AG04449 (cell line): ENCODE results near the gene CP.

Experiments used
- CTCF ChIA-PET: fragments of 350-600 bp; formaldehyde crosslinking; extraction: SDS; loops from one replicate; lab custom pipeline; 2021; ENCODE audit warnings: antibody characterized with exemption; lab: Yijun Ruan, JAX
- POLR2A ChIA-PET: fragments of 400-600, 350-600 bp; formaldehyde crosslinking; extraction: SDS; loops from one replicate; lab custom pipeline; 2020; ENCODE audit warnings: antibody characterized with exemption, inconsistent platforms; lab: Yijun Ruan, JAX
- DNase-seq: peaks from one replicate; pipeline ENCODE4 v3.0.0-alpha.2; 2010; ENCODE audit warnings: low read depth, low spot score
- H3K4me3 ChIP-seq: 2 replicates; pipeline ENCODE4 v1.5.1; 2011; ENCODE audit warnings: low read depth, mild to moderate bottlenecking, control low read depth, low read length
- TF ChIP-seq, protein P1 (sequence below): IDR thresholded peaks from one replicate; pipeline ENCODE4 v1.5.1; 2011; ENCODE audit warnings: mild to moderate bottlenecking, moderate library complexity, low read length, control low read depth, inconsistent platforms; ENCODE audit not compliant: insufficient read depth; ENCODE audit errors: missing control alignments

CP gene

DNA sequence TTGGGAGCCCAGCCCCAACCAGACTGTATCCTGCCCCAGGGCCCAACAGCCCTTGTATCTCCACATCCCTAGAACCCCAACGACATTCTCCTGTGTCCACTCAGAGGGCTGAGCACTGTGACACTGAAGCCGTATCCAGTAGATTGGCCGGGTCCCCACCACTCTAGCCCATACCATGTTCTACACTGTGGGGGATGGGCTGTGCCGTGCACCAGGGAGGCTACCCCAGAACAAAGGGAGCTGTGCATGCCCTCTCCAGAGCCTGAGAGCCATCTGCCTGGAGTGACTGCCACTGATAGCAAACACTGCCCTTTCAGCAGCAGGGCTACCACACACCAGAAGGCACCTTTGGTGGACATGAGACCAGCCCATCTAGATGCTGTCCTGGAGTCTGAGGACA lies 37.1 kb upstream of the CP start:
- CTCF ChIA-PET: no interaction called here
- no peak for DNase-seq
- no peak overlapping the region for H3K4me3 ChIP-seq
- TF ChIP-seq, protein P1, sequence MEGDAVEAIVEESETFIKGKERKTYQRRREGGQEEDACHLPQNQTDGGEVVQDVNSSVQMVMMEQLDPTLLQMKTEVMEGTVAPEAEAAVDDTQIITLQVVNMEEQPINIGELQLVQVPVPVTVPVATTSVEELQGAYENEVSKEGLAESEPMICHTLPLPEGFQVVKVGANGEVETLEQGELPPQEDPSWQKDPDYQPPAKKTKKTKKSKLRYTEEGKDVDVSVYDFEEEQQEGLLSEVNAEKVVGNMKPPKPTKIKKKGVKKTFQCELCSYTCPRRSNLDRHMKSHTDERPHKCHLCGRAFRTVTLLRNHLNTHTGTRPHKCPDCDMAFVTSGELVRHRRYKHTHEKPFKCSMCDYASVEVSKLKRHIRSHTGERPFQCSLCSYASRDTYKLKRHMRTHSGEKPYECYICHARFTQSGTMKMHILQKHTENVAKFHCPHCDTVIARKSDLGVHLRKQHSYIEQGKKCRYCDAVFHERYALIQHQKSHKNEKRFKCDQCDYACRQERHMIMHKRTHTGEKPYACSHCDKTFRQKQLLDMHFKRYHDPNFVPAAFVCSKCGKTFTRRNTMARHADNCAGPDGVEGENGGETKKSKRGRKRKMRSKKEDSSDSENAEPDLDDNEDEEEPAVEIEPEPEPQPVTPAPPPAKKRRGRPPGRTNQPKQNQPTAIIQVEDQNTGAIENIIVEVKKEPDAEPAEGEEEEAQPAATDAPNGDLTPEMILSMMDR: no peak
- POLR2A ChIA-PET: no interaction called here

DNA sequence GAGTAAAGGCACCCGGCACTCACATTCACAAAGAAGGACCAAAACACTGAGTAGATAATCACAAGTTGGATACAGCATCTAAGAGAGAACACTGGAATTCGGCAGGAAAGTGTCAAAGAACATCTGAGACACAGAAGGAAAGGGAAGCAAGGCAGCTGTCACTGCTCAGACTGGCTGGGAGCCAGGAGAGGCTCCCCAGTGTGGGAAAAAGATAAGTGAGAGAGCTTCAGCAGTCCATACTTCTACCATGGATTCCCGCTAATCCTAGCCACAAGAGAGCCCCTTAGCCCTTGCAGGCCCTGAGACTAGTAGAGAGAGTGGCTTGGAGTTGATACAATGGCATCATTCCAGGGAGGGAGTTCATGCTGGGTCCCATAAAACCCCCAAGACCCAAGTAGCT lies 36.7 kb upstream of the CP start:
- TF ChIP-seq, protein P1: no peak
- CTCF ChIA-PET: no interaction called here
- no peak for DNase-seq
- no peak overlapping the region for H3K4me3 ChIP-seq
- POLR2A ChIA-PET: no interaction called here

- CTCF ChIA-PET: interaction anchor here (1.0 kb wide), 1 partner anchor 391 kb away, joined by 4 read pairs; no protein-coding TSS in a partner anchor
- TF ChIP-seq, protein P1: no peak
- H3K4me3 ChIP-seq: no peak overlapping the region
- no peak for DNase-seq
- POLR2A ChIA-PET: no interaction called here
Measured at GRCh38 chr3:149252272-149252671, 30.6 kb upstream of the CP start.

DNA sequence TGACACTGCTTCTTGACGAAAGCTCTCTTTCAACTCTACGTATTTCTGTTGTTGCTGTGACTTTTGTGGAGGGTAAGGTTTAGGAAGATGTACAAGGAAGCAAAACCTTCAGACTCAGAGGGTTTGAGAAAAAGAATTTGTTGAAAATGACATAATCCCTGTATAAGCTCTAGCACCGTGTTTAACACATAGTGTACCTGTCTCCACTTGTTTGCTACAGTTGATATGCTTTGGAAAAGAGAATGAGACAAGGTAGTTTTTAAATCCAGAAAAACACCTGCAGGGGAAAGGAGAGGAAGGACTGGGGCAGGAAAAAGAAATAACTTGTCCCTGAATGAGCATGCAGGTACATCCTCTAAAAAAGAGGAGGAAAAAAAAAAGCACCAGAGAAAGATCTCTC lies 29.6 kb upstream of the CP start:
- ChIA-PET CTCF (interaction anchor here (1.1 kb wide), 1 partner anchor 131 kb away, joined by 4 read pairs; no protein-coding TSS in a partner anchor), POLR2A (no interaction called here)
- H3K4me3 ChIP-seq: no peak overlapping the region
- TF ChIP-seq, protein P1: no peak
- no peak for DNase-seq

GRCh38 chr3:149247929-149248691 lies 26.5 kb upstream of the CP start:
- DNase-seq: no peak
- ChIA-PET POLR2A (no interaction called here), CTCF (no interaction called here)
- no peak overlapping the region for H3K4me3 ChIP-seq
- TF ChIP-seq, protein P1: no peak

GRCh38 chr3:149247008-149247710 lies 25.5 kb upstream of the CP start:
- TF ChIP-seq, protein P1: no peak
- ChIA-PET CTCF (interaction anchor here (2.9 kb wide), 1 partner anchor 127 kb away, joined by 8 read pairs; no protein-coding TSS in a partner anchor), POLR2A (no interaction called here)
- H3K4me3 ChIP-seq: no peak overlapping the region
- DNase-seq: no peak
